IMR-90 (cell line): ENCODE results near the gene WARS2.

Experiments used
- CTCF ChIP-seq: conservative IDR thresholded peaks from 2 replicates; pipeline ENCODE4 v1.5.1; 2012; ENCODE audit warnings: mild to moderate bottlenecking, low read depth, low read length, improper control_type of control experiment
- MXI1 ChIP-seq: IDR thresholded peaks from 2 replicates; pipeline ENCODE4 v1.6.1; 2012; ENCODE audit warnings: low read depth, mild to moderate bottlenecking, low read length, moderate library complexity, borderline replicate concordance
- RCOR1 ChIP-seq: IDR thresholded peaks from 2 replicates; pipeline ENCODE4 v1.6.1; 2012; ENCODE audit warnings: mild to moderate bottlenecking, low read length, improper control_type of control experiment; ENCODE audit not compliant: insufficient replicate concordance
- TF ChIP-seq, protein P1 (sequence below): fragments of 150-350 bp; IDR thresholded peaks from 2 replicates; pipeline ENCODE4 v1.6.1; 2017; ENCODE audit warnings: mild to moderate bottlenecking, antibody characterized with exemption, low read length, low read depth

GRCh38 chr1:118998171-118998570 lies 142.3 kb downstream of the WARS2 start:
- TF ChIP-seq, protein P1, sequence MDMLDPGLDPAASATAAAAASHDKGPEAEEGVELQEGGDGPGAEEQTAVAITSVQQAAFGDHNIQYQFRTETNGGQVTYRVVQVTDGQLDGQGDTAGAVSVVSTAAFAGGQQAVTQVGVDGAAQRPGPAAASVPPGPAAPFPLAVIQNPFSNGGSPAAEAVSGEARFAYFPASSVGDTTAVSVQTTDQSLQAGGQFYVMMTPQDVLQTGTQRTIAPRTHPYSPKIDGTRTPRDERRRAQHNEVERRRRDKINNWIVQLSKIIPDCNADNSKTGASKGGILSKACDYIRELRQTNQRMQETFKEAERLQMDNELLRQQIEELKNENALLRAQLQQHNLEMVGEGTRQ: no peak
- no peak for TF ChIP-seq RCOR1
- no peak for TF ChIP-seq CTCF
- TF ChIP-seq MXI1: no peak
